Upper lobe of right lung (tissue), 1 donor: ENCODE results near the gene DOCK1. TPM values are rescaled to one million over a fixed set of nuclear protein-coding genes. Genes with fewer than 3 reads are reported as not detected.
A peak's percentile ranks its signal among the peaks of the same experiment; 100 is the strongest.

Source experiments
- ATAC-seq: fragments of 200-7000 bp; cut with Tn5 transposase; one replicate; pipeline ENCODE4 v1.9.1; 2020; ENCODE audit warnings: mild to moderate bottlenecking, moderate library complexity
- DNase-seq: peaks from one replicate; pipeline ENCODE4 v3.0.0-alpha.2; 2020
- H3K27ac ChIP-seq: fragments of 200-600 bp; one replicate; pipeline ENCODE4 v1.8.0; 2022
- H3K27me3 ChIP-seq: fragments of 200-600 bp; one replicate; pipeline ENCODE4 v1.8.0; 2022; ENCODE audit warnings: mild to moderate bottlenecking
- H3K36me3 ChIP-seq: fragments of 200-600 bp; one replicate; pipeline ENCODE4 v1.8.0; 2022
- H3K4me1 ChIP-seq: fragments of 200-600 bp; one replicate; pipeline ENCODE4 v1.8.0; 2022
- H3K4me3 ChIP-seq: fragments of 200-600 bp; one replicate; pipeline ENCODE4 v1.8.0; 2022; ENCODE audit warnings: mild to moderate bottlenecking
- H3K9me3 ChIP-seq: fragments of 200-600 bp; one replicate; pipeline ENCODE4 v1.8.0; 2022
- intact Hi-C: fragments of 100-400 bp; cut with DNase I; formaldehyde crosslinking; loops from one replicate; pipeline ENCODE4 v1.11.0; 2022
- total RNA-seq: library from RNA; stranded (reverse); fragmentation: NEBNext Ultra II Directional; extraction: Animal tissue kit (Norgen Biotek cat#: 25700); gene quantifications from one replicate; pipeline ENCODE4 v1.2.1, GENCODE V29; 2021
- TF ChIP-seq, protein P1 (sequence below): fragments of 200-600 bp; IDR thresholded peaks from one replicate; pipeline ENCODE4 v1.8.0; 2022; ENCODE audit warnings: antibody characterized with exemption
- donor health status: DM: no; HTN: yes; CAD: no; lungs with severe emphysema.

Gene DOCK1
- total RNA-seq, 1 donor from 2014 or later = 46.4 TPM

DNA sequence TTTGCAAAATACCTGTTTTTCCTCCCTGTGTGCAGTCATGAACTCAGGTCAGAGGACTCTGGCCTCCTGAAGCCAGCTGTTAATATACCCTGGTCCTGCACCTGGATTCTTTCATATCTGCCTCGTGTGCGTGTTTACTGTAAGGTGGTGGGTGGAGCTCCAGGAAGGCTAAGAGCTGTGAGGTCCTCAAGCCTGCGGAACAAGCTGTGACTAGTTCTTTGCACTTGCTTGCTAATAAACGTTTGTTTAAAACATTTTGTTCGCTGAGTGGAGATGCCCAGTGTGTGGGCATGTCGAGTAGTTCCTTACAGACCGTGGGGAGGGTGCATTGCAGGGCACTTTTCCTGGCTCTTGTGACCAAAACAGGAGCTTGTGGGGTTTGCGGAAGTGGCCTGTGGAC is 139.0 kb downstream of the DOCK1 start:
- peak; percentile 73 for DNase-seq
- no peaks in the 10 kb centered on the region for H3K27me3 ChIP-seq
- peak; percentile 95 for ATAC-seq
- H3K27ac ChIP-seq = no peak overlapping the region
- H3K4me1 ChIP-seq = no peaks in the 10 kb centered on the region
- TF ChIP-seq, protein P1, sequence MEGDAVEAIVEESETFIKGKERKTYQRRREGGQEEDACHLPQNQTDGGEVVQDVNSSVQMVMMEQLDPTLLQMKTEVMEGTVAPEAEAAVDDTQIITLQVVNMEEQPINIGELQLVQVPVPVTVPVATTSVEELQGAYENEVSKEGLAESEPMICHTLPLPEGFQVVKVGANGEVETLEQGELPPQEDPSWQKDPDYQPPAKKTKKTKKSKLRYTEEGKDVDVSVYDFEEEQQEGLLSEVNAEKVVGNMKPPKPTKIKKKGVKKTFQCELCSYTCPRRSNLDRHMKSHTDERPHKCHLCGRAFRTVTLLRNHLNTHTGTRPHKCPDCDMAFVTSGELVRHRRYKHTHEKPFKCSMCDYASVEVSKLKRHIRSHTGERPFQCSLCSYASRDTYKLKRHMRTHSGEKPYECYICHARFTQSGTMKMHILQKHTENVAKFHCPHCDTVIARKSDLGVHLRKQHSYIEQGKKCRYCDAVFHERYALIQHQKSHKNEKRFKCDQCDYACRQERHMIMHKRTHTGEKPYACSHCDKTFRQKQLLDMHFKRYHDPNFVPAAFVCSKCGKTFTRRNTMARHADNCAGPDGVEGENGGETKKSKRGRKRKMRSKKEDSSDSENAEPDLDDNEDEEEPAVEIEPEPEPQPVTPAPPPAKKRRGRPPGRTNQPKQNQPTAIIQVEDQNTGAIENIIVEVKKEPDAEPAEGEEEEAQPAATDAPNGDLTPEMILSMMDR = no peak
- peaks cover 16% of the 10 kb centered on the region for H3K36me3 ChIP-seq
- no peak overlapping the region for H3K4me3 ChIP-seq
- intact Hi-C loops = no loop called here
- H3K9me3 ChIP-seq = no peaks in the 10 kb centered on the region

DNA sequence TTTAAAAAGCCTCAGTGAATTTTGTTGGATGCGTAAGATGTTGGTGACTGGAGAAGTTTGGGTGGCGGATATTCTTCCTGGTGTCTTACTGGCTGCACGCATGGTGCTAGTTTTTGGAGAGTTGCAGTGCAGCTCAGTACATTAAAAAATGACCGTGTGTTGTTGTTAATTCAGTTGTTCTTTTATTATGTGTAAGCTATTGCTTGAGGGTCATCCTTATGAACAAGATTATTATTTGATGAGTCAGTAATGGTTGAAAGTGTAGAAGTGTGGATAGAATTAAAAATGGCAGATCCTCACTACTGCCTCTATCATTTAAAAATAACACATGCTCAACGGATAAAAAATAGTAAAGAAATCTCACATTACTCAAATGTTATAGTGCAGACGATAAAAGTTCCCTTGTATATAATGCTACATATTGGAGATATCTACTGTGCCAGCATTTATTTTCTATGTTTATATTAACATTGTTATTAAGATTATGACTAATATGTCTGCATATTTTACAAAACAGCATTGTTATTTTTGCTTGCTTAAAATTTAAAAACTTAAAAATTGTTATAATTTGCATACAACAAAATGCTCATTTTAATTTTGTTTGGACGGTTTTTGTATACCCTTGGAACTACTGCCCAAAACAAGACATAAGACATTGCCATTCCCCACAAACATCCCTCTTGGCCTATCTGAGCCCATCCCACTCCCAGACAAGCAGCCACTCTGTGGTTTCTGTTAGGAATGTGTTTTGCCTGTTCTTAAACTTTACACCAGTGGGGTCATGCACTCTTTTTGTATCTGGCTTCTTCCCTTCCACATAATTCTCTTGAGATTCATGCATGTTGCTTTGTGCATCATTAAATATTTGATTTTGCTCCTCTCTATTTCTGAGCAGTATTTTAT is 142.0 kb downstream of the DOCK1 start:
- Histone ChIP-seq H3K36me3 (peaks cover 10% of the 10 kb centered on the region), H3K27ac (no peak overlapping the region), H3K4me3 (no peak overlapping the region), H3K4me1 (no peaks in the 10 kb centered on the region), H3K9me3 (no peaks in the 10 kb centered on the region), H3K27me3 (no peaks in the 10 kb centered on the region)
- intact Hi-C loops = no loop called here
- ATAC-seq = no peak
- DNase-seq = no peak
- TF ChIP-seq, protein P1 = no peak

DNA sequence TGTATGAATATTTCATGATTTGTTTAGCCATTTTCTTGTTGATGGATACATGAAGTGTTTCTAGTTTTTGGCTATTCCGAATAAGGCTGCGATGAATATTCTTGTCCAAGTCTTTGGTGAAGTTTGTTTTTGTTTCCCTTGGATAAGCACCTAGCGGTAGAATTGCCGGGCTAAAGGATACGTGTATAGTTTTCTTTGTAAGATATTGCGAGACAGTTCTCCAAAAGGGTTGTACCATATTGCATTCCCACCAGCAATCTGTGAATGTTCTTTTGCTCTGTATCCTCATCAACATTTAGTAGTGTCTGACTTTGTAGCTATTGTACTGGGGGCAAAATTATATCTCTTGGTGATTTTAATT is 142.6 kb downstream of the DOCK1 start:
- Histone ChIP-seq H3K9me3 (no peaks in the 10 kb centered on the region), H3K27me3 (no peaks in the 10 kb centered on the region), H3K4me3 (no peak overlapping the region), H3K4me1 (no peaks in the 10 kb centered on the region), H3K27ac (no peak overlapping the region), H3K36me3 (peaks cover 11% of the 10 kb centered on the region)
- TF ChIP-seq, protein P1 = no peak
- no peak for ATAC-seq
- intact Hi-C loops = no loop called here
- no peak for DNase-seq

DNA sequence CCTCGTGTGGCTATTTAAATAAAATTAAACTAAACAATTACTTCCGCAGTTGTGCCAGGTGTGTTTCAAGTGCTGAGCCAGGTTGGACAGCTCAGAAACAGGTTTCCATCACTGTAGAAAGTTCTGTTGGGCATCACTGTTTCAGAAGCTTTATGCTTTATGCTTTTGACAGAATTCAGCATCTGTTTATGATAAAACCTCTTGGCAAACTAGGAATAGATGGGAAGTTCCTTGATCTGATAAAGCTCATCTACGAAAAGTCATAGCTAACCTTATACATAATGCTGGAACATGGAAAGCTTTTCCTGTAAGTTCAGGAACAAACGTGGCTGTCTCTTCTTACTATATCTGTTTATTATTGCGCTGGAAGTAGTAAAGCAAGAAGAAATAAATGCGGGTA is 143.4 kb downstream of the DOCK1 start:
- DNase-seq (no peak), ATAC-seq (no peak)
- H3K27me3 ChIP-seq = no peaks in the 10 kb centered on the region
- intact Hi-C loops = no loop called here
- H3K27ac ChIP-seq = no peak overlapping the region
- H3K4me1 ChIP-seq = no peaks in the 10 kb centered on the region
- peaks cover 11% of the 10 kb centered on the region for H3K36me3 ChIP-seq
- H3K4me3 ChIP-seq = no peak overlapping the region
- no peaks in the 10 kb centered on the region for H3K9me3 ChIP-seq
- TF ChIP-seq, protein P1 = no peak

DNA sequence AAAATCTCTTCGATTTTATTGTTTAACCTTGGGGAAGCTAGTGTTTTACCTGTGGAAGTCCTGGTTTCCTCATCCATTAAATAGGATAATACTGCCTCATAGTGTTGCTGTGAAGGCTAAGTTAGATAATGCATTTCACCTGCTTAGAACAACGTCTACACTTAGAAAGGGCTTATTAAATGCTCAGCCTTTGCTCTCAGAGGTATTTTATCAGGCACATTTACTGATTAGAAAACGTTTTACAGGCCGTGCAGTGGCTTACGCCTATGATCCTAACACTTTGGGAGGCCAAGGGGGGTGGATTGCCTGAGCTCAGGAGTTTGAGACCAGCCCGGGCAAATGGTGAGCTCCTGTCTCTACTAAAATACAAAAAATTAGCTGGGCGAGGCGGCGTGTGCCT is 146.8 kb downstream of the DOCK1 start:
- H3K4me3 ChIP-seq = no peak overlapping the region
- DNase-seq (no peak), ATAC-seq (no peak)
- intact Hi-C loops = no loop called here
- no peak overlapping the region for H3K27ac ChIP-seq
- H3K27me3 ChIP-seq = no peaks in the 10 kb centered on the region
- peaks cover 34% of the 10 kb centered on the region for H3K36me3 ChIP-seq
- no peaks in the 10 kb centered on the region for H3K9me3 ChIP-seq
- TF ChIP-seq, protein P1 = no peak
- no peaks in the 10 kb centered on the region for H3K4me1 ChIP-seq
